Measurements from ENCODE around the gene RASSF7.

DNA sequence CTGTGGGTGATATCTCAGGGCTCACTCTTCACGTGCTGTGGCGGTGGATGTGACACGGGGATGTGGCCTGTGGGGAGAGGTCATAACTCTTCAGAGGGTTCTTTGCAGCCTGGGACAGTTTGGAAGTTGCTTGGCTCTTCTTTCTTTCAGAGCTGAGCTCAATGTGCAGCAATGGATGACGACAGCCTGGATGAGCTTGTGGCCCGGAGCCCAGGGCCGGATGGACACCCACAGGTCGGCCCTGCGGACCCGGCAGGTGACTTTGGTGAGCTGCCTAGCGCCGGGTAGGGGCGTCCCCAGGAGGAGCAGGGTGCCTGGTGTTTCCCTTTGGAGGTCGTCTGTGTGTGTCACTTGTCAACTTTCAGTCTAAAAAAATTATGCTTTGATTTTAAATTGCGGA lies 20.6 kb downstream of the RASSF7 start:
- TF ChIP-seq, protein P1, sequence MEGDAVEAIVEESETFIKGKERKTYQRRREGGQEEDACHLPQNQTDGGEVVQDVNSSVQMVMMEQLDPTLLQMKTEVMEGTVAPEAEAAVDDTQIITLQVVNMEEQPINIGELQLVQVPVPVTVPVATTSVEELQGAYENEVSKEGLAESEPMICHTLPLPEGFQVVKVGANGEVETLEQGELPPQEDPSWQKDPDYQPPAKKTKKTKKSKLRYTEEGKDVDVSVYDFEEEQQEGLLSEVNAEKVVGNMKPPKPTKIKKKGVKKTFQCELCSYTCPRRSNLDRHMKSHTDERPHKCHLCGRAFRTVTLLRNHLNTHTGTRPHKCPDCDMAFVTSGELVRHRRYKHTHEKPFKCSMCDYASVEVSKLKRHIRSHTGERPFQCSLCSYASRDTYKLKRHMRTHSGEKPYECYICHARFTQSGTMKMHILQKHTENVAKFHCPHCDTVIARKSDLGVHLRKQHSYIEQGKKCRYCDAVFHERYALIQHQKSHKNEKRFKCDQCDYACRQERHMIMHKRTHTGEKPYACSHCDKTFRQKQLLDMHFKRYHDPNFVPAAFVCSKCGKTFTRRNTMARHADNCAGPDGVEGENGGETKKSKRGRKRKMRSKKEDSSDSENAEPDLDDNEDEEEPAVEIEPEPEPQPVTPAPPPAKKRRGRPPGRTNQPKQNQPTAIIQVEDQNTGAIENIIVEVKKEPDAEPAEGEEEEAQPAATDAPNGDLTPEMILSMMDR (conservative IDR thresholded peaks at IDR 0.05 in 1 of 2, IDR thresholded peaks at IDR 0.05 in 1 of 2; ENCODE audit: extremely low read depth in 1 of 2, insufficient read depth in 1 of 2, low read depth in 1 of 2, low read length in 2 of 2), result no peak
- no peak for TF ChIP-seq EZH2 (IDR thresholded peaks at IDR 0.05; ENCODE audit: borderline replicate concordance, low read length)

Data from mammary epithelial cell (primary cell).